HCT116 (cell line): Measurements from ENCODE around the gene ITGB1.

Experiments
- CEBPB ChIP-seq: IDR thresholded peaks from 2 replicates; pipeline ENCODE4 v1.6.1; 2012; ENCODE audit warnings: low read depth
- EZH2 ChIP-seq: fragments of 200-600 bp; sonication (generic); IDR thresholded peaks from 2 replicates; pipeline ENCODE4 v1.6.1; 2017; ENCODE audit warnings: antibody characterized with exemption, mixed run types
- POLR2A ChIP-seq: IDR thresholded peaks from 2 replicates; pipeline ENCODE4 v1.7.0; 2011; ENCODE audit warnings: borderline replicate concordance; ENCODE audit not compliant: insufficient read depth, insufficient read length; ENCODE audit errors: extremely low read depth
- YY1 ChIP-seq: IDR thresholded peaks from 2 replicates; pipeline ENCODE4 v1.6.1; 2011; ENCODE audit warnings: low read length, low read depth, moderate library complexity, mild to moderate bottlenecking; ENCODE audit not compliant: insufficient replicate concordance; ENCODE audit errors: extremely low read depth
- TF ChIP-seq, protein P1 (sequence below), 3 experiments: fragments of 200-600 bp in 1 of 3; sonication (generic) in 1 of 3; IDR thresholded peaks in 2 of 3; conservative IDR thresholded peaks in 1 of 3; 2 replicates each; pipeline ENCODE4 v1.5.1; 2012 to 2017; ENCODE audit warnings: low read depth in 2 of 3, low read length in 2 of 3, antibody characterized with exemption in 1 of 3, borderline replicate concordance in 1 of 3, control low read depth in 1 of 3, mild to moderate bottlenecking in 1 of 3, mixed read lengths in 1 of 3, mixed run types in 1 of 3, moderate library complexity in 1 of 3; ENCODE audit not compliant: insufficient read depth in 1 of 3

DNA sequence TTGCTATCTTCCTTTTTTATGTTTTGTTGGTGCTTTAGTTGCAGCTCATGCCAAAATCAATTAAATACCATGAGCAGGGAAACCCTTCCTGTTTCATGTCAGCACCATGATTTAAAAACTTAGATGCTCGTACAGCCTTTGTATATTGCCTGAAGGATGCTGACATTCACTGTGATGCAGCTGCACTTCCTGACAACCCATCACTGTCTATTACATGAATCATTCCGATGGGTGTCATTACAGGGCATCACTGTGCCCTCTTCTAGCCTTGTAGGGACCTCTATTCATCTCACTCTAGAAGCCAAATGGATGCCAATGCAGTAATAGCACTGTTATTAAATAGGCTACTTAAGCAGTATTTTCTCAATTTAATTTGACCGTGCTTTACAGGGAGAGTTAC lies 18.3 kb upstream of the ITGB1 start:
- TF ChIP-seq EZH2, result no peak
- TF ChIP-seq, protein P1, sequence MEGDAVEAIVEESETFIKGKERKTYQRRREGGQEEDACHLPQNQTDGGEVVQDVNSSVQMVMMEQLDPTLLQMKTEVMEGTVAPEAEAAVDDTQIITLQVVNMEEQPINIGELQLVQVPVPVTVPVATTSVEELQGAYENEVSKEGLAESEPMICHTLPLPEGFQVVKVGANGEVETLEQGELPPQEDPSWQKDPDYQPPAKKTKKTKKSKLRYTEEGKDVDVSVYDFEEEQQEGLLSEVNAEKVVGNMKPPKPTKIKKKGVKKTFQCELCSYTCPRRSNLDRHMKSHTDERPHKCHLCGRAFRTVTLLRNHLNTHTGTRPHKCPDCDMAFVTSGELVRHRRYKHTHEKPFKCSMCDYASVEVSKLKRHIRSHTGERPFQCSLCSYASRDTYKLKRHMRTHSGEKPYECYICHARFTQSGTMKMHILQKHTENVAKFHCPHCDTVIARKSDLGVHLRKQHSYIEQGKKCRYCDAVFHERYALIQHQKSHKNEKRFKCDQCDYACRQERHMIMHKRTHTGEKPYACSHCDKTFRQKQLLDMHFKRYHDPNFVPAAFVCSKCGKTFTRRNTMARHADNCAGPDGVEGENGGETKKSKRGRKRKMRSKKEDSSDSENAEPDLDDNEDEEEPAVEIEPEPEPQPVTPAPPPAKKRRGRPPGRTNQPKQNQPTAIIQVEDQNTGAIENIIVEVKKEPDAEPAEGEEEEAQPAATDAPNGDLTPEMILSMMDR (IDR thresholded peaks at IDR 0.05 in 2 of 3, conservative IDR thresholded peaks at IDR 0.05 in 1 of 3; ENCODE audit: borderline replicate concordance in 1 of 3, insufficient read depth in 1 of 3, low read depth in 2 of 3, low read length in 2 of 3), result no peak
- TF ChIP-seq POLR2A, result no peak
- no peak for TF ChIP-seq CEBPB
- no peak for TF ChIP-seq YY1
